Activated naive CD8-positive, alpha-beta T cell (primary cell): ENCODE data around the gene FTO.

Source experiments
- H3K27ac Mint-ChIP-seq: one replicate; pipeline ENCODE4 v1.8.0; 2021; ENCODE audit warnings: mixed read lengths
- H3K27me3 Mint-ChIP-seq: one replicate; pipeline ENCODE4 v1.8.0; 2021; ENCODE audit warnings: mixed read lengths
- H3K36me3 Mint-ChIP-seq: one replicate; pipeline ENCODE4 v1.8.0; 2021; ENCODE audit warnings: mixed read lengths
- H3K4me1 Mint-ChIP-seq: one replicate; pipeline ENCODE4 v1.8.0; 2021; ENCODE audit warnings: low read depth, mixed read lengths
- H3K4me3 Mint-ChIP-seq: one replicate; pipeline ENCODE4 v1.8.0; 2021; ENCODE audit warnings: mild to moderate bottlenecking, mixed read lengths
- H3K9me3 Mint-ChIP-seq: one replicate; pipeline ENCODE4 v1.8.0; 2021; ENCODE audit warnings: low read depth, mixed read lengths

The FTO gene

DNA sequence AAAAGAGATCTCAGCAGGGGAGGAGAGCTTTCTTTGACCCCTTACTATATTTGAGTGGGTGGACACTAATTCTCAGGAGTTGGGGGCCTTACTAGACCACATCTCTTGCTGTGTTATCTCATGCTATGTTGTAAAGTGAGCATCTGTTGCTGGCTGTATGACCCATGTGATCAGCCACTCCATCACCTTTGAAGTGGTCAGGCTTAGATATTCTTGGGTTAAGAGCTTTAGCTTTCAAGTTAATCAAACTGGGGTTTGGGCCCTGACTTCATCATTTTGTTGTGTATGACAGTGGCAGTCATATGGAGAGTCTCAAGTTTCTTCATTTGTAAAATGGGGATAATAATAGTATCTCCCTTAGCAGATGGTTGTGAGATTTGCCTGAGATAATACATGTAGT is 201.1 kb downstream of the FTO start:
- Mint-ChIP-seq H3K4me1 (peaks cover 14% of the 10 kb centered on the region), H3K4me3 (no peak overlapping the region)

DNA sequence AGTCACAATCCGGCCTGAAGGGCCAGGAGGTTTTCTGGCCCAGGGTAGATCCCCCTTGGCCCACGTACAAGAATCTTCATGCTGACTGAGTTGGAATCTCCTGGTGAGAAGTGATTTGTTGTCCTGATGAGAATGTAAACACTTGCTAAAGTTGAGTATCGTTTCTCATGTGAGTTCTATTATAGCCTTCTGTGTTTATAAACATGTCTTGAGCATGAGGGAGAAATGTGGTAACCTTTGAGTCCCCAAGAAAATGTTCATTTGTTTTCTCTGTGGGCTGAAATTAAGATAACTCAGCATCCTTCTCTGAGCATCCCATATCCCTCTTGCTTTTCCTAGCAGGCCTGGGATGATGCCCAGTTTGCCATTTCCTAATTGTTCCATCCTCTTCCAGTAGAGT is 204.8 kb downstream of the FTO start:
- Mint-ChIP-seq H3K9me3 (no peaks in the 10 kb centered on the region), H3K4me3 (no peak overlapping the region), H3K36me3 (peaks cover 7% of the 10 kb centered on the region), H3K4me1 (peaks cover 11% of the 10 kb centered on the region), H3K27ac (no peak overlapping the region), H3K27me3 (no peaks in the 10 kb centered on the region)

More for the DNA sequence above, 201.1 kb downstream of the FTO start:
- Mint-ChIP-seq H3K27ac (no peak overlapping the region), H3K36me3 (peaks cover 22% of the 10 kb centered on the region), H3K27me3 (no peaks in the 10 kb centered on the region), H3K9me3 (no peaks in the 10 kb centered on the region)

DNA sequence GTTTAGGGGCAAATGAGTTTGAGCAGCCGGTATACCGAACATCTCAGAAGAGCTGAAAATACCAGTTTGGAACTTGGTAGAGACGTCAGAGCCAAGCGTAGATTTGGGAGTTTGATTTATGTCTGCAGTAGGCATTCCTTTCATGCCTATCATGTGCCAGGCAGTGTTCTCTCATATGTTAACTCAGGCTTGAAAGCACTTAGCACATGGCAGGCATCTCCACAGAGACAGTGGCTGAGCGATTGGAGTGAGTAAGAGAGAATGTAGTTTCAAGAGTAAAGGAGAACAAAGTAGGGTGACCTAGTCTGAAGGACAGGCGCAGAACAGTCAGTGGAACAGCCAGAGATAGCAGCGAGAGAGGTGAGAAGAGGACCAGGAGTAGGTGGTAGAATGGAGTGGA is 207.0 kb downstream of the FTO start:
- no peak overlapping the region for H3K27ac Mint-ChIP-seq
- H3K4me1 Mint-ChIP-seq: peaks cover 5% of the 10 kb centered on the region
- H3K36me3 Mint-ChIP-seq: peaks cover 7% of the 10 kb centered on the region
- H3K4me3 Mint-ChIP-seq: no peak overlapping the region
- H3K27me3 Mint-ChIP-seq: no peaks in the 10 kb centered on the region
- no peaks in the 10 kb centered on the region for H3K9me3 Mint-ChIP-seq

DNA sequence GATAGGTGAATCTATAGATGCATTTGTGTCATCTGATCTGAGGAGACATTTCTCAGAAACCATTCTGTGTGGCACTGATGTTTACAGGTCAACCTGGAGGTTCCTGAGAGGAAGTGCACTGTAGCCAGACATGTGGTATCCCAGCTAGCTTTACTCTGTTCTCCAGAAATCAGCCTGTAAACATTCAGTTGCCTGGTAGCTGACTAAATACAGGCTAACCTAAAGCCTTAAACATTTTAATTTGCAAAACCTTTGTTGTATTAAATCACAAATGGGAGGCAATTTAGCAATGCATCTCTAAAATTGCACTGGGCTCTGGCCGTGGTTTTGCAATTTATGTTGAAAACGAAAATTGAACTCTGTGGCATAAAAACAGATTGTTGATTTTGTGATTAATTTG is 207.6 kb downstream of the FTO start:
- no peaks in the 10 kb centered on the region for H3K9me3 Mint-ChIP-seq
- no peak overlapping the region for H3K27ac Mint-ChIP-seq
- peaks cover 5% of the 10 kb centered on the region for H3K4me1 Mint-ChIP-seq
- no peaks in the 10 kb centered on the region for H3K27me3 Mint-ChIP-seq
- no peak overlapping the region for H3K4me3 Mint-ChIP-seq
- peaks cover 3% of the 10 kb centered on the region for H3K36me3 Mint-ChIP-seq

DNA sequence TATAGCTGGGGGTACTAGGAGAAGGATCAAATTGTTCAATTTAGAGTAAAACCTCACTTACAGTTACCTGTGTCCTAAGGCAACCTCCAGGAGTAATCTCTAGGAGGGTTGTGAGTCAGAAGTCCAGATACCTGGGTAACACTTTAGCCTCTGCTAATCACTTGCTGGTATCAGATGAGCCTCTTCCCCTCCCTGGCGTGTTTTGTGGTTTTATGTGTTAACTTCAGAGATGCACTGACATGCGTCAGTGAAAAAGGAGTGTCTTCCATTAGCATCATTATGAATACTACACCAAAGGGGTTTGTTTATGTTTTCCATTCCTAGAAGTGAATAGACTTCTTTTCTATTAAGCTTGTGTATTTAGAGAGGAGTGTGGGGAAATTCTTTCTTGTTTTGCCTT is 208.2 kb downstream of the FTO start:
- H3K4me1 Mint-ChIP-seq: peaks cover 5% of the 10 kb centered on the region
- no peaks in the 10 kb centered on the region for H3K9me3 Mint-ChIP-seq
- H3K4me3 Mint-ChIP-seq: no peak overlapping the region
- H3K27me3 Mint-ChIP-seq: no peaks in the 10 kb centered on the region
- peaks cover 3% of the 10 kb centered on the region for H3K36me3 Mint-ChIP-seq
- peak overlapping the region; percentile 55 for H3K27ac Mint-ChIP-seq

DNA sequence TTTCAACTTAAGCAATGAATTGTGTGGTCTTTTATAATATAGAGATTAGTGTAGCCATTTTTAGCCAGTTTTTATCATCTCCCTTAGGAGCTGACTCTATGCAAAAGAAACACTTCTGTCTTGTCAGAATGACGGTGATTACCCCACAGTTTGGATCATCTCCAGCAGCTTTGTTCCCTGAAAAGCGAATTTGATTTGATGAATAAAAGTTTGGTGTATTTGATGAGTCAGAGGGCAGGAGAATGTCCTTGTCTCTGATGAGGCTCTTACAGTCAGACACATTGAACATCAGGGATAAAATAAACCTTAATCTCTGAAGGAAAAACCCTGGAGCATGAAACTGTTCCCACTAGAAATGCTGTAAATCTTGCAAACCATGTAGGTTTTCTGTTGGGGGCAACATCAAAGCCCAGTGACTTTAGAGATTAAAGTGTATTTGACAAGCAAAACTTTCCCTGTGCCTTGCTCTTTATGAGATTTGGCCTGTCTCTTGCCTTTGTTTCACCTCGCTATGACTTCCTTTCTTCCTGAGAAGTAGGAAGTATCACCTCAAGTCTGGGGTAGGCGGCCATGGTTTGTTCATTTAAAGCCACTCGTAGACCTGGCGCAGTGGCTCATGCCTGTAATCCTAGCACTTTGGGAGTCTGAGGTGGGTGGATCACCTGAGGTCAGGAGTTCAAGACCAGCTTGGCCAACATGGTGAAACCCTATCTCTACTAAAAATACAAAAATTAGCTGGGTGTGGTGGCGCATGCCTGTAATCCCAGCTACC is 209.3 kb downstream of the FTO start:
- Mint-ChIP-seq H3K27ac (peak overlapping the region; percentile 36), H3K9me3 (no peaks in the 10 kb centered on the region), H3K4me1 (peaks cover 5% of the 10 kb centered on the region), H3K36me3 (no peaks in the 10 kb centered on the region), H3K4me3 (peak overlapping the region; percentile 27), H3K27me3 (no peaks in the 10 kb centered on the region)

DNA sequence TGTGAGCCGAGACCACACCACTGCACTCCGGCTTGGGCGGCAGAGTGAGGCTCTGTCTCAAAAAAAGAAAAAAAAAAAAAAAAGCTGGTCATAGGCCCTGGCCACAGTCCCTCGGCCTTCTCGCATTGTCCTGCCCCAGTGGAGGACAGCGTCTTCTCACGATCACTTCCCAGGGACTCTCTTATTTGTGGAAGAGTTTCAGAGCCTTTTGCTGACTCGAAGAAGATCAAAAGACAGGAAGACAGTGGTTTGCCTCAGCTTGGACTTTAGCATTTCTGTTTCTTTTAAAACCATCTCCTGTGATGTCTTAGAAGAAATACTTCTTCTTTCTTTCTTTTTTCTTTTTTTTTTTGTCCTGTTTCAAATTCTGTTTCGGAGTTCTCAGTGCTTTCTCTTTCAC is 210.0 kb downstream of the FTO start:
- Mint-ChIP-seq H3K27me3 (no peaks in the 10 kb centered on the region), H3K4me3 (peak overlapping the region; percentile 42), H3K36me3 (no peaks in the 10 kb centered on the region), H3K4me1 (peaks cover 5% of the 10 kb centered on the region), H3K9me3 (no peaks in the 10 kb centered on the region), H3K27ac (peak overlapping the region; percentile 56)

DNA sequence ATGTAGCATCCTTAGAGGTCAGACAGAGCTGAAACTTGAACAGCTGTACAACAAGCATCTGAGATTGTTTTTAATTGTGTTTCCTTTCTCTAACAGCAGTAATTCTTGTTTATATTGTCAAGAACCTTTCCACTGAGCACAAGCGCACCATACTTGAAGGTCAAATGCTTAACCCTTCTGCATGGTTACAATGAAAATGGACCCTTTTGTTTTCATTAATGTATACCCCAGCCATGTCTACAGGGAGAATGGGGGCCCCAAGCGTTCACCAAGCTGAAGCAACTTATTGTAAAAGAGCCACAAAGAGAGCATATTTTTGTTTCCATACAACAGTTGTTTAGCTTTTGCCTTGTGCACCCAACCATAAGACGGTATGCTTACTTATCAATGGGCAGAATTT is 210.8 kb downstream of the FTO start:
- H3K4me3 Mint-ChIP-seq: no peak overlapping the region
- H3K4me1 Mint-ChIP-seq: peaks cover 5% of the 10 kb centered on the region
- no peaks in the 10 kb centered on the region for H3K27me3 Mint-ChIP-seq
- no peaks in the 10 kb centered on the region for H3K36me3 Mint-ChIP-seq
- H3K9me3 Mint-ChIP-seq: no peaks in the 10 kb centered on the region
- H3K27ac Mint-ChIP-seq: peak overlapping the region; percentile 42

- Mint-ChIP-seq H3K27me3 (no peaks in the 10 kb centered on the region), H3K4me1 (peaks cover 6% of the 10 kb centered on the region), H3K36me3 (peaks cover 2% of the 10 kb centered on the region), H3K9me3 (no peaks in the 10 kb centered on the region), H3K27ac (no peak overlapping the region), H3K4me3 (no peak overlapping the region)
Observed at GRCh38 chr16:53915452-53916160, 211.7 kb downstream of the FTO start.

- Mint-ChIP-seq H3K4me1 (peaks cover 14% of the 10 kb centered on the region), H3K9me3 (no peaks in the 10 kb centered on the region), H3K36me3 (peaks cover 10% of the 10 kb centered on the region), H3K27ac (no peak overlapping the region), H3K27me3 (no peaks in the 10 kb centered on the region), H3K4me3 (no peak overlapping the region)
Observed at GRCh38 chr16:53920988-53921387, 217.0 kb downstream of the FTO start.

- Mint-ChIP-seq H3K27ac (no peak overlapping the region), H3K27me3 (no peaks in the 10 kb centered on the region), H3K4me3 (no peak overlapping the region), H3K4me1 (peaks cover 14% of the 10 kb centered on the region), H3K36me3 (peaks cover 10% of the 10 kb centered on the region), H3K9me3 (no peaks in the 10 kb centered on the region)
Observed at GRCh38 chr16:53922067-53922806, 218.3 kb downstream of the FTO start.

GRCh38 chr16:53922807-53923571 is 219.0 kb downstream of the FTO start:
- H3K9me3 Mint-ChIP-seq: no peaks in the 10 kb centered on the region
- peaks cover 14% of the 10 kb centered on the region for H3K4me1 Mint-ChIP-seq
- H3K4me3 Mint-ChIP-seq: no peak overlapping the region
- H3K27me3 Mint-ChIP-seq: no peaks in the 10 kb centered on the region
- peaks cover 10% of the 10 kb centered on the region for H3K36me3 Mint-ChIP-seq
- H3K27ac Mint-ChIP-seq: no peak overlapping the region

- Mint-ChIP-seq H3K4me1 (peaks cover 14% of the 10 kb centered on the region), H3K27ac (no peak overlapping the region), H3K9me3 (no peaks in the 10 kb centered on the region), H3K4me3 (no peak overlapping the region), H3K36me3 (peaks cover 10% of the 10 kb centered on the region), H3K27me3 (no peaks in the 10 kb centered on the region)
Observed at GRCh38 chr16:53924331-53925106, 220.6 kb downstream of the FTO start.

- Mint-ChIP-seq H3K27me3 (no peaks in the 10 kb centered on the region), H3K4me1 (peaks cover 14% of the 10 kb centered on the region), H3K27ac (no peak overlapping the region), H3K4me3 (no peak overlapping the region), H3K9me3 (no peaks in the 10 kb centered on the region), H3K36me3 (peaks cover 13% of the 10 kb centered on the region)
Observed at GRCh38 chr16:53925107-53925410, 221.1 kb downstream of the FTO start.
